Smooth muscle cell (in vitro differentiated cells): ENCODE results near the gene ZNF831. TPM values are rescaled to one million over a fixed set of nuclear protein-coding genes. Genes with fewer than 3 reads are reported as not detected.

Experiments used
- DNase-seq: peaks from one replicate; lab custom pipeline; 2025; ENCODE audit not compliant: unreplicated experiment; lab: John Stamatoyannopoulos, UW
- H2AFZ ChIP-seq: fragments of 200-600 bp; sonication (generic); 2 replicates; pipeline ENCODE4 v1.6.0; 2016; ENCODE audit warnings: antibody characterized with exemption, low read depth, mild to moderate bottlenecking
- H3F3A ChIP-seq: fragments of 200-600 bp; sonication (generic); 2 replicates; pipeline ENCODE4 v1.6.0; 2017; ENCODE audit warnings: antibody characterized with exemption, low read depth
- H3K27ac ChIP-seq: fragments of 200-600 bp; sonication (generic); 2 replicates; pipeline ENCODE4 v1.5.1; 2016; ENCODE audit warnings: low read depth, mild to moderate bottlenecking
- H3K27me3 ChIP-seq: fragments of 200-600 bp; sonication (generic); 2 replicates; pipeline ENCODE4 v1.6.1; 2016; ENCODE audit warnings: low read depth, mild to moderate bottlenecking
- H3K36me3 ChIP-seq: fragments of 200-600 bp; sonication (generic); 2 replicates; pipeline ENCODE4 v1.5.1; 2016; ENCODE audit warnings: low read depth
- H3K4me1 ChIP-seq: fragments of 200-600 bp; sonication (generic); 2 replicates; pipeline ENCODE4 v1.5.1; 2016; ENCODE audit warnings: low read depth
- H3K4me2 ChIP-seq: fragments of 200-600 bp; sonication (generic); 2 replicates; pipeline ENCODE4 v1.6.0; 2016; ENCODE audit warnings: mild to moderate bottlenecking
- H3K4me3 ChIP-seq: fragments of 200-600 bp; sonication (generic); 2 replicates; pipeline ENCODE4 v1.5.1; 2016; ENCODE audit warnings: mild to moderate bottlenecking
- H3K79me2 ChIP-seq: fragments of 200-600 bp; sonication (generic); 2 replicates; pipeline ENCODE4 v1.6.0; 2016; ENCODE audit warnings: low read depth, mild to moderate bottlenecking
- H3K9ac ChIP-seq: fragments of 200-600 bp; sonication (generic); 2 replicates; pipeline ENCODE4 v1.6.0; 2016; ENCODE audit warnings: low read depth
- H3K9me3 ChIP-seq: fragments of 200-600 bp; sonication (generic); replicated peaks from 2 replicates; pipeline ENCODE4 v1.5.1; 2016; ENCODE audit warnings: low read depth
- H4K20me1 ChIP-seq: fragments of 200-600 bp; sonication (generic); 2 replicates; pipeline ENCODE4 v1.6.0; 2016; ENCODE audit warnings: low read depth
- WGBS: methylation state at CpG from one replicate; pipeline ENCODE4 v1.1.7; 2016; ENCODE audit warnings: low lambda C conversion rate; 5-methylcytosine and 5-hydroxymethylcytosine counted together
- polyA plus RNA-seq: library from polyadenylated mRNA; unstranded; fragments of >200 nt; fragmentation: Nextera tagmentation; extraction: Ambion mirVana; gene quantifications from 2 replicates; pipeline ENCODE4 v1.2.1, GENCODE V29; 2016
- total RNA-seq: library from RNA; depleted of rRNA; stranded (reverse); fragments of >200 nt; gene quantifications from 2 replicates; pipeline ENCODE4 v1.2.3, GENCODE V29; 2014
- TF ChIP-seq, protein P1 (sequence below): fragments of 200-600 bp; sonication (generic); IDR thresholded peaks from 2 replicates; pipeline ENCODE4 v1.5.1; 2017; ENCODE audit warnings: borderline replicate concordance, mild to moderate bottlenecking, antibody characterized with exemption; ENCODE audit not compliant: insufficient read depth, poor library complexity, severe bottlenecking

ZNF831 gene
- total and polyA plus RNA-seq, 2 experiments from 2014 or later: not detected

DNA sequence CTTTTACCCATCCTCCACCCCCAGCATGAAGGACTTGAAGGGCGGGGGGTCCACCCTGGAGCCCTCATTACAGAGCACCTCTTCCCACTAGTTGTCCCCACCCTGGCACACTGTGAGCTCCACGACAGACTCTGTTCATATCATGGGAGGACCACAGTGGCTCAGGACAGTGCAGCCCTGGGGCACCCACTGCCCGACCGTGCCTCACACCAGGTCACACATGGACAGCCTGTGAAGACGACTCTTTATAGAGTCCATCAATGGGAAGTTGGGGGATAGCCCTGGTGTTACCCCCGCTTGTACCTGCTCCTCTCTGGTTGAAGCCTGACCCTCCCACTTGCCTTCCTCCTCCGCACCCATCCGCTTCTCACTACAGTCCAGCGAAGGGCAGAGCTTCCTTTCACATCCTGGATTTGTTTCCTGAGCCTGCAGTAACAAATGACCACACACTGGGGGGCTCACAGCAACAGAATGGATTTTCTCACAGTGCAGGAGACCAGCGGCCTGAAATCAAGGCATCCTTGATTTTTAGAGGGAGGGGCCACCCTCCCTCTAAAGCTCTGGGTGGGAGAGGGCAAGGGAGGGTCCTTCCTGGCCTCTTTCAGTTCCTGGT, 15.5 kb downstream of the ZNF831 start:
- Histone ChIP-seq H3K4me3 (no peak overlapping the region), H2AFZ (no peak overlapping the region), H3K79me2 (no peaks in the 10 kb centered on the region), H4K20me1 (no peaks in the 10 kb centered on the region), H3F3A (no peaks in the 10 kb centered on the region), H3K4me2 (no peak overlapping the region), H3K36me3 (no peaks in the 10 kb centered on the region), H3K27ac (no peak overlapping the region), H3K27me3 (peaks cover 3% of the 10 kb centered on the region), H3K9me3 (no peaks in the 10 kb centered on the region), H3K4me1 (no peaks in the 10 kb centered on the region), H3K9ac (no peak overlapping the region)
- TF ChIP-seq, protein P1, sequence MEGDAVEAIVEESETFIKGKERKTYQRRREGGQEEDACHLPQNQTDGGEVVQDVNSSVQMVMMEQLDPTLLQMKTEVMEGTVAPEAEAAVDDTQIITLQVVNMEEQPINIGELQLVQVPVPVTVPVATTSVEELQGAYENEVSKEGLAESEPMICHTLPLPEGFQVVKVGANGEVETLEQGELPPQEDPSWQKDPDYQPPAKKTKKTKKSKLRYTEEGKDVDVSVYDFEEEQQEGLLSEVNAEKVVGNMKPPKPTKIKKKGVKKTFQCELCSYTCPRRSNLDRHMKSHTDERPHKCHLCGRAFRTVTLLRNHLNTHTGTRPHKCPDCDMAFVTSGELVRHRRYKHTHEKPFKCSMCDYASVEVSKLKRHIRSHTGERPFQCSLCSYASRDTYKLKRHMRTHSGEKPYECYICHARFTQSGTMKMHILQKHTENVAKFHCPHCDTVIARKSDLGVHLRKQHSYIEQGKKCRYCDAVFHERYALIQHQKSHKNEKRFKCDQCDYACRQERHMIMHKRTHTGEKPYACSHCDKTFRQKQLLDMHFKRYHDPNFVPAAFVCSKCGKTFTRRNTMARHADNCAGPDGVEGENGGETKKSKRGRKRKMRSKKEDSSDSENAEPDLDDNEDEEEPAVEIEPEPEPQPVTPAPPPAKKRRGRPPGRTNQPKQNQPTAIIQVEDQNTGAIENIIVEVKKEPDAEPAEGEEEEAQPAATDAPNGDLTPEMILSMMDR: no peak
- no peak for DNase-seq
- 84% methylated on average over 10 of the region's 10 CpGs for WGBS

DNA sequence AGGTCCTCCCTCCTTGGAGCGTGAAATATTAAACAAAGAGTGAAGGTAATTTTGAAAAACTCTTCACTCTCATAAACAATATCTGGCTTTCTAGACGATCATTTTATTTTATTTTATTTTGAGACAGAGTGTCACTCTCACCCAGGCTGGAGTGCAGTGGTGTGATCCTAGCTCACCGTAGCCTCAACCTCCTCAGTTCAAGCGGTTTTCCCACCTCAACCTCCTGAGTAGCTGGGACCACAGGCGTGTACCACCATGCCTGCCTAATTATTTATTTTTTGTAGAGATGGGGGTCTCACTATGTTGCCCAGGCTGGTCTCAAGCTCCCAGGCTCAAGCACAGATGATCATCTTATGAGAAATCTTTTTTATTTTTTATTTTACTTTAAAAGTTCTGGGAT, 16.4 kb downstream of the ZNF831 start:
- Histone ChIP-seq H3K9ac (no peak overlapping the region), H3K79me2 (no peaks in the 10 kb centered on the region), H3K36me3 (no peaks in the 10 kb centered on the region), H2AFZ (no peak overlapping the region), H3K4me3 (no peak overlapping the region), H4K20me1 (no peaks in the 10 kb centered on the region), H3K9me3 (no peaks in the 10 kb centered on the region), H3K27me3 (peaks cover 11% of the 10 kb centered on the region), H3K4me1 (no peaks in the 10 kb centered on the region), H3K4me2 (no peak overlapping the region), H3F3A (no peaks in the 10 kb centered on the region), H3K27ac (no peak overlapping the region)
- TF ChIP-seq, protein P1: no peak
- no peak for DNase-seq
- WGBS: 91% methylated on average over 5 of the region's 5 CpGs

DNA sequence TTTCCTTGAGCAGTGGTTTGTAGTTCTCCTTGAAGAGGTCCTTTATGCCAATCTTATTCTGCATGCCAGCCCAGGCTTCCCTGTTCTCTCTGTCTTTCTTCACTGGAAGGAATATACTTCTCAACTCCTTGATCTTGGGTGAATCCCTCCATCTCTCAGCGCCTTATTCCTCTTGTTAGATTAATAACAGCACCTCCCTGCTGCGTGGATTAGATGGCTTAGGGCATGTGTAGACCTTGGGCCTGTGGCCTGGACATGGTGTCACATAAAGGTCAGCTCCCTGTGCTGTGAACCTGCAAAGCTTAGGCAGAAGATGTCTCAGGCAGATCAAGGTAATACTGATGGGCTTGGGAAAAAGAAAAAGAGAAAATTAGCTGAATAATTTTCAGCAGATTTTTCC, 18.3 kb downstream of the ZNF831 start:
- DNase-seq: no peak
- Histone ChIP-seq H3K79me2 (no peaks in the 10 kb centered on the region), H3K27me3 (peaks cover 20% of the 10 kb centered on the region), H3K4me2 (no peak overlapping the region), H3K4me3 (no peak overlapping the region), H3K9me3 (no peaks in the 10 kb centered on the region), H3K9ac (no peak overlapping the region), H3K4me1 (no peaks in the 10 kb centered on the region), H4K20me1 (no peaks in the 10 kb centered on the region), H3K36me3 (no peaks in the 10 kb centered on the region), H3F3A (no peaks in the 10 kb centered on the region), H2AFZ (no peak overlapping the region), H3K27ac (no peak overlapping the region)
- WGBS: 77% methylated on average over 2 of the region's 2 CpGs
- TF ChIP-seq, protein P1: no peak

GRCh38 chr20:59182401-59183044, 18.9 kb downstream of the ZNF831 start:
- DNase-seq: no peak
- Histone ChIP-seq H3K9ac (no peak overlapping the region), H3K4me1 (no peaks in the 10 kb centered on the region), H3F3A (no peaks in the 10 kb centered on the region), H3K9me3 (no peaks in the 10 kb centered on the region), H3K27ac (no peak overlapping the region), H3K27me3 (peaks cover 20% of the 10 kb centered on the region), H3K4me2 (no peak overlapping the region), H3K79me2 (no peaks in the 10 kb centered on the region), H3K36me3 (no peaks in the 10 kb centered on the region), H4K20me1 (no peaks in the 10 kb centered on the region), H2AFZ (no peak overlapping the region), H3K4me3 (no peak overlapping the region)
- TF ChIP-seq, protein P1: no peak
- 84% methylated on average over 7 of the region's 7 CpGs for WGBS
